B cell (primary cell): Measurements from ENCODE around the gene CAMTA1. TPM values are rescaled to one million over a fixed set of nuclear protein-coding genes. Genes with fewer than 3 reads are reported as not detected.

Experiments
- ATAC-seq: fragments of 200-7000 bp; cut with Tn5 transposase; one replicate; pipeline ENCODE4 v1.10.0; 2021; ENCODE audit warnings: low read depth, mild to moderate bottlenecking, moderate number of reproducible peaks, moderate library complexity
- CTCF ChIA-PET: fragments of 350-600 bp; sonication (Branson Sonifier 250); formaldehyde crosslinking; loops from one replicate; lab custom pipeline; 2021; ENCODE audit warnings: antibody characterized with exemption, inconsistent platforms; lab: Charles Lee
- POLR2A ChIA-PET: fragments of 350-600 bp; sonication (Branson Sonifier 250); formaldehyde crosslinking; loops from one replicate; lab custom pipeline; 2021; ENCODE audit warnings: antibody characterized with exemption; lab: Charles Lee
- DNase-seq: peaks from one replicate; pipeline ENCODE4 v3.0.0; 2013
- H2AFZ ChIP-seq: 2 replicates; pipeline ENCODE4 v1.6.1; 2012; ENCODE audit warnings: mild to moderate bottlenecking, low read depth, low read length; ENCODE audit not compliant: insufficient read depth, poor library complexity, severe bottlenecking
- H3K27ac ChIP-seq, 2 donors: 1 replicate in 1 of 2; 2 replicates in 1 of 2; pipeline ENCODE4 v1.5.1; 2012 to 2013; ENCODE audit warnings: low read length in 2 of 2, mild to moderate bottlenecking in 2 of 2, moderate library complexity in 1 of 2
- H3K27me3 ChIP-seq, 4 experiments: fragments of 200-600 bp in 1 of 4; sonication (generic) in 1 of 4; replicated peaks in 1 of 4; 1 replicate in 2 of 4; 2 replicates in 2 of 4; pipeline versions ENCODE4 v1.6.1 to v1.7.0; 2013 to 2016; ENCODE audit warnings: low read length in 3 of 4, mild to moderate bottlenecking in 2 of 4, mixed read lengths in 1 of 4, moderate library complexity in 1 of 4; ENCODE audit not compliant: insufficient read depth in 4 of 4, control insufficient read depth in 3 of 4; ENCODE audit errors: control extremely low read depth in 1 of 4
- H3K36me3 ChIP-seq, 2 experiments: replicated peaks in 1 of 2; 1 replicate in 1 of 2; 2 replicates in 1 of 2; pipeline versions ENCODE4 v1.6.1 to v1.7.1; 2013; ENCODE audit warnings: low read length in 1 of 2; ENCODE audit not compliant: insufficient read depth in 2 of 2, control insufficient read depth in 1 of 2; ENCODE audit errors: control extremely low read depth in 1 of 2, extremely low read depth in 1 of 2
- H3K4me1 ChIP-seq, 2 donors: fragments of 200-600 bp in 1 of 2; sonication (generic) in 1 of 2; 1 replicate in 1 of 2; 2 replicates in 1 of 2; pipeline versions ENCODE4 v1.5.1 to v1.6.1; 2013 to 2017; ENCODE audit warnings: low read length in 2 of 2; ENCODE audit not compliant: control insufficient read depth in 2 of 2, insufficient read depth in 2 of 2
- H3K4me2 ChIP-seq: replicated peaks from 2 replicates; pipeline ENCODE3; 2012; ENCODE audit warnings: mild to moderate bottlenecking, low read depth, low read length; ENCODE audit not compliant: poor library complexity, severe bottlenecking
- H3K4me3 ChIP-seq, 5 experiments: fragments of 200-600 bp in 1 of 5; sonication (generic) in 1 of 5; 1 replicate in 3 of 5; 2 replicates in 2 of 5; pipeline versions ENCODE4 v1.5.1 to v1.7.0; 2011 to 2016; ENCODE audit warnings: low read length in 4 of 5, mild to moderate bottlenecking in 4 of 5, low read depth in 2 of 5, control low read depth in 1 of 5, moderate library complexity in 1 of 5; ENCODE audit not compliant: insufficient read depth in 1 of 5; ENCODE audit errors: control extremely low read depth in 1 of 5, extremely low read depth in 1 of 5
- H3K79me2 ChIP-seq: fragments of 200-600 bp; sonication (generic); one replicate; pipeline ENCODE4 v1.6.0; 2016; ENCODE audit warnings: low read length; ENCODE audit not compliant: control insufficient read depth, insufficient read depth
- H3K9ac ChIP-seq: fragments of 200-600 bp; sonication (generic); 2 replicates; pipeline ENCODE4 v1.6.1; 2017; ENCODE audit warnings: mild to moderate bottlenecking, low read length, moderate library complexity
- H3K9me3 ChIP-seq, 3 donors: one replicate each; pipeline versions ENCODE4 v1.6.1 to v1.7.1; 2013; ENCODE audit warnings: low read length in 2 of 3; ENCODE audit not compliant: control insufficient read depth in 2 of 3, insufficient read depth in 1 of 3; ENCODE audit errors: control extremely low read depth in 1 of 3
- H4K20me1 ChIP-seq: 2 replicates; pipeline ENCODE4 v1.6.0; 2012; ENCODE audit warnings: mild to moderate bottlenecking, low read length; ENCODE audit not compliant: insufficient read depth, control insufficient read depth, poor library complexity, severe bottlenecking
- H3K27ac Mint-ChIP-seq: one replicate; pipeline ENCODE4 v1.8.0; 2021; ENCODE audit warnings: mixed read lengths
- H3K27me3 Mint-ChIP-seq: one replicate; pipeline ENCODE4 v1.8.0; 2021; ENCODE audit warnings: mixed read lengths
- H3K4me1 Mint-ChIP-seq: one replicate; pipeline ENCODE4 v1.8.0; 2021; ENCODE audit warnings: mixed read lengths
- H3K4me3 Mint-ChIP-seq: one replicate; pipeline ENCODE4 v1.8.0; 2021; ENCODE audit warnings: mixed read lengths
- H3K9me3 Mint-ChIP-seq: one replicate; pipeline ENCODE4 v1.8.0; 2022; ENCODE audit warnings: mixed read lengths; ENCODE audit not compliant: insufficient read depth
- EZH2 ChIP-seq: IDR thresholded peaks from 2 replicates; pipeline ENCODE4 v1.6.1; 2012; ENCODE audit warnings: borderline replicate concordance, low read depth, mild to moderate bottlenecking, moderate library complexity, low read length; ENCODE audit not compliant: insufficient read depth, poor library complexity, severe bottlenecking
- WGBS: methylation state at CpG from one replicate; pipeline ENCODE4 v1.1.5; 2013; ENCODE audit warnings: missing lambda C conversion rate; ENCODE audit not compliant: insufficient coverage; 5-methylcytosine and 5-hydroxymethylcytosine counted together
- intact Hi-C: fragments of 100-400 bp; cut with micrococcal nuclease; formaldehyde crosslinking; loops from one replicate; pipeline ENCODE4 v1.10.0; 2022
- polyA plus RNA-seq: library from polyadenylated mRNA; depleted of rRNA; stranded (reverse); fragments of >200 nt; gene quantifications from 2 replicates; pipeline ENCODE4 v1.2.3, GENCODE V29; 2012
- total RNA-seq, 2 donors: library from RNA; stranded (reverse); fragments of 120-200 nt in 1 of 2; gene quantifications; 1 replicate in 1 of 2; 2 replicates in 1 of 2; pipeline versions ENCODE4 v1.2.3 to v1.2.4, GENCODE V29; 2013 to 2022
- TF ChIP-seq, protein P1 (sequence below): fragments of 200-600 bp; IDR thresholded peaks from one replicate; pipeline ENCODE4 v1.8.0; 2022; ENCODE audit warnings: antibody characterized with exemption, mild to moderate bottlenecking

CAMTA1 gene
- total and polyA plus RNA-seq, 2 donors (not counting 1 experiment from before 2014, with no cell fraction given): 42.2 to 45.7 TPM

GRCh38 chr1:7426780-7427604 lies 641.7 kb downstream of the CAMTA1 start:
- intact Hi-C loops: no loop called here
- DNase-seq: no peak

More at GRCh38 chr1:7426780-7427604, 641.7 kb downstream of the CAMTA1 start:
- Histone ChIP-seq H3K4me2 (no peak overlapping the region), H3K9me3 (peaks cover 0 to 4% (median 0%) of the 10 kb centered on the region in 3 donors), H4K20me1 (no peaks in the 10 kb centered on the region), H3K27ac (no peak overlapping the region), H2AFZ (no peak overlapping the region), H3K27me3 (no peaks in the 10 kb centered on the region), H3K4me3 (no peak overlapping the region), H3K9ac (no peak overlapping the region), H3K4me1 (no peaks in the 10 kb centered on the region), H3K36me3 (no peaks in the 10 kb centered on the region), H3K79me2 (no peaks in the 10 kb centered on the region)
- no peak overlapping the region for H3K4me3 Mint-ChIP-seq
- peaks cover 4% of the 10 kb centered on the region for H3K27me3 Mint-ChIP-seq
- no peaks in the 10 kb centered on the region for H3K4me1 Mint-ChIP-seq
- TF ChIP-seq, protein P1, sequence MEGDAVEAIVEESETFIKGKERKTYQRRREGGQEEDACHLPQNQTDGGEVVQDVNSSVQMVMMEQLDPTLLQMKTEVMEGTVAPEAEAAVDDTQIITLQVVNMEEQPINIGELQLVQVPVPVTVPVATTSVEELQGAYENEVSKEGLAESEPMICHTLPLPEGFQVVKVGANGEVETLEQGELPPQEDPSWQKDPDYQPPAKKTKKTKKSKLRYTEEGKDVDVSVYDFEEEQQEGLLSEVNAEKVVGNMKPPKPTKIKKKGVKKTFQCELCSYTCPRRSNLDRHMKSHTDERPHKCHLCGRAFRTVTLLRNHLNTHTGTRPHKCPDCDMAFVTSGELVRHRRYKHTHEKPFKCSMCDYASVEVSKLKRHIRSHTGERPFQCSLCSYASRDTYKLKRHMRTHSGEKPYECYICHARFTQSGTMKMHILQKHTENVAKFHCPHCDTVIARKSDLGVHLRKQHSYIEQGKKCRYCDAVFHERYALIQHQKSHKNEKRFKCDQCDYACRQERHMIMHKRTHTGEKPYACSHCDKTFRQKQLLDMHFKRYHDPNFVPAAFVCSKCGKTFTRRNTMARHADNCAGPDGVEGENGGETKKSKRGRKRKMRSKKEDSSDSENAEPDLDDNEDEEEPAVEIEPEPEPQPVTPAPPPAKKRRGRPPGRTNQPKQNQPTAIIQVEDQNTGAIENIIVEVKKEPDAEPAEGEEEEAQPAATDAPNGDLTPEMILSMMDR: no peak
- TF ChIP-seq EZH2: no peak
- ChIA-PET CTCF (no interaction called here), POLR2A (no interaction called here)
- H3K9me3 Mint-ChIP-seq: no peaks in the 10 kb centered on the region
- ATAC-seq: no peak
- H3K27ac Mint-ChIP-seq: no peak overlapping the region
- 89% methylated on average over 10 of the region's 17 CpGs for WGBS
